ENCODE measurements around the gene TTN. TPM values are rescaled to one million over a fixed set of nuclear protein-coding genes. Genes with fewer than 3 reads are reported as not detected.

TTN gene
- total and polyA plus RNA-seq, 8 donors: 1.4 to 27.5 (median 2.2) TPM

DNA sequence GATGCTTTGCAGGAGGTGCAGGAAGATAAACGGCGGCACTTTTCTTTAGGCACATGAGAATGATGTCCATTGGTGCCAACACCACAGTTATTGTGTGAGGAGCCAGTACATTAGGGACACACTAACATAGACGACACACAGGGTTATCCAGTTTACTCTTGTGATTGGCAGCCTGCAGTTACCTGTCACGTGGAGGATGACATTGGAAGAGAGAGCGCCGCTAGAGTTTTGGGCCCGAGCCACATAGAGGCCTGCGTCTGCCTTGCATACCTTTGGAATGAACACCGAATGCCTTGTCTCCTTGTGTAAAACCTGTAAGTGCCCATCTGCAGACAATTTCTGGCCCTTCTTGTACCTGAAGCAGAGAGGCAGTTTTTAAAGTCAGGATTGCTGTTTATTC, 26.9 kb upstream of the TTN start:
- H3K9me3 ChIP-seq: no peaks in the 10 kb centered on the region
- ATAC-seq: no peak
- H3K27ac ChIP-seq: no peak overlapping the region

DNA sequence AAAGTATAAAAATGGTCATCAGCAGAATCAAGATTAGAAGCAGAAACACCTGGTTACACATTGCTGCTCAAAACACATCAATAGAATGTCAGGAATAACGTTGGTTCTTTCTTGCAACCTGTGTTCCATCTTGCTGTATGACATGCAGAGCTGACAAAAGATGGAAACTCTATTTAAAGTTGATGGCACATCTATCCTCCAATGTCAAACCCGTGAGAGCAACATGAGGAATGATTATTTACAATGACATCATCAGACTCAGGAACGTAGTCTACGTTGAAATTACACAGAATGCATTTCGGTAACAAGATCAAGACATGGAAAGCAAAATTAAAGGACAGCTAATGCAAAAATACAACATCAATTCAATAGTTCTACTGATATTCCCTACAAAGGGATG, 26.2 kb upstream of the TTN start:
- no peak for DNase-seq
- no peak overlapping the region for H3K4me3 ChIP-seq
- no peaks in the 10 kb centered on the region for H3K9me3 ChIP-seq
- no peak for ATAC-seq
- H3K4me1 ChIP-seq: no peaks in the 10 kb centered on the region
- TF ChIP-seq, protein P1, sequence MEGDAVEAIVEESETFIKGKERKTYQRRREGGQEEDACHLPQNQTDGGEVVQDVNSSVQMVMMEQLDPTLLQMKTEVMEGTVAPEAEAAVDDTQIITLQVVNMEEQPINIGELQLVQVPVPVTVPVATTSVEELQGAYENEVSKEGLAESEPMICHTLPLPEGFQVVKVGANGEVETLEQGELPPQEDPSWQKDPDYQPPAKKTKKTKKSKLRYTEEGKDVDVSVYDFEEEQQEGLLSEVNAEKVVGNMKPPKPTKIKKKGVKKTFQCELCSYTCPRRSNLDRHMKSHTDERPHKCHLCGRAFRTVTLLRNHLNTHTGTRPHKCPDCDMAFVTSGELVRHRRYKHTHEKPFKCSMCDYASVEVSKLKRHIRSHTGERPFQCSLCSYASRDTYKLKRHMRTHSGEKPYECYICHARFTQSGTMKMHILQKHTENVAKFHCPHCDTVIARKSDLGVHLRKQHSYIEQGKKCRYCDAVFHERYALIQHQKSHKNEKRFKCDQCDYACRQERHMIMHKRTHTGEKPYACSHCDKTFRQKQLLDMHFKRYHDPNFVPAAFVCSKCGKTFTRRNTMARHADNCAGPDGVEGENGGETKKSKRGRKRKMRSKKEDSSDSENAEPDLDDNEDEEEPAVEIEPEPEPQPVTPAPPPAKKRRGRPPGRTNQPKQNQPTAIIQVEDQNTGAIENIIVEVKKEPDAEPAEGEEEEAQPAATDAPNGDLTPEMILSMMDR (IDR thresholded peaks at IDR 0.05): no peak
- H3K27me3 ChIP-seq: no peaks in the 10 kb centered on the region
- intact Hi-C loops (cut with DNase I): no loop called here
- no peak overlapping the region for H3K27ac ChIP-seq
- H3K36me3 ChIP-seq: no peaks in the 10 kb centered on the region

More for the DNA sequence above, 26.9 kb upstream of the TTN start:
- intact Hi-C loops (cut with DNase I): no loop called here
- no peak for DNase-seq
- Histone ChIP-seq H3K4me1 (no peaks in the 10 kb centered on the region), H3K27me3 (no peaks in the 10 kb centered on the region), H3K4me3 (no peak overlapping the region), H3K36me3 (no peaks in the 10 kb centered on the region)
- TF ChIP-seq, protein P1 (IDR thresholded peaks at IDR 0.05): no peak

DNA sequence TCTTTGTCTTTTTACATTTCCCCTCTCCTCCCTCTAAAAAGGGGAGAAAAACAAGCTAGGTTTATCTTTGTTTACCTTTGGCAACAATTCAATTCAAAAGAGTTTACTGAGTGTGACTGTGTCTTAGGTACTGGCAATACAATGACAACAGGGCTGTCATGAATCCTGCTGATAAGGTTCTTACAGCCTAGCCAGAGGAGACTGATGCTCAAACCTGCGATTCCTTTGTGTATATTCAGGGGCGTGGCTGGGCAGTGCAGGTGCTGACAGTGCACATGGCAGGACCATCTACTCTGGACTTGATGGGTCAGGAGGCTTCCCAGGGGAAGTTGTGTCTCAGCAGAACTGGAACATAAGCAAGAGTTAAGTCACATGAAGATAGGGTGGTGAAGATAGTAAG, 23.2 kb upstream of the TTN start:
- Histone ChIP-seq H3K36me3 (no peaks in the 10 kb centered on the region), H3K4me3 (no peak overlapping the region), H3K4me1 (no peaks in the 10 kb centered on the region), H3K9me3 (no peaks in the 10 kb centered on the region), H3K27ac (no peak overlapping the region), H3K27me3 (no peaks in the 10 kb centered on the region)
- ATAC-seq (no peak), DNase-seq (no peak)
- intact Hi-C loops (cut with DNase I): no loop called here
- TF ChIP-seq, protein P1 (IDR thresholded peaks at IDR 0.05): no peak

DNA sequence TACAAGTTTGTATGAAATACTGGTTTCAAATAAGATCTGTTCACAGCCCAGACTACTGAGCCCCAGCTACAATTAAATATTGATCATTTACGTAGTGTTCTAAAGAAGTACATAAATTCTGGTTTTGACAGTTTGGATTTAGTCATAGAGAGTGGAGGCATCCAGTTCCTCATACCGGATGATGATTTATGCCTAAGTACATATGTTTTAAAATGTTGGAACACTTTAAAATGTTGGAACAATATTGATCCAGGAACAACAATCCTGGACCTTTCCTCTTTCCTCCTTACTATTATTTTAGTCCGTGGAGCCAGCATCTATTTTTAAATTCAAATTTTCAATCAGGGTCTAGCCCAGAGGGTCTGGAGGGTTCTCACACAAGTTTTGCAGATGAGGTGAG, 22.8 kb upstream of the TTN start:
- DNase-seq: no peak
- no peak overlapping the region for H3K27ac ChIP-seq
- H3K4me3 ChIP-seq: no peak overlapping the region
- ATAC-seq: no peak
- intact Hi-C loops (cut with DNase I): no loop called here
- no peaks in the 10 kb centered on the region for H3K9me3 ChIP-seq
- no peaks in the 10 kb centered on the region for H3K4me1 ChIP-seq
- H3K27me3 ChIP-seq: no peaks in the 10 kb centered on the region
- H3K36me3 ChIP-seq: no peaks in the 10 kb centered on the region
- TF ChIP-seq, protein P1 (IDR thresholded peaks at IDR 0.05): no peak

DNA sequence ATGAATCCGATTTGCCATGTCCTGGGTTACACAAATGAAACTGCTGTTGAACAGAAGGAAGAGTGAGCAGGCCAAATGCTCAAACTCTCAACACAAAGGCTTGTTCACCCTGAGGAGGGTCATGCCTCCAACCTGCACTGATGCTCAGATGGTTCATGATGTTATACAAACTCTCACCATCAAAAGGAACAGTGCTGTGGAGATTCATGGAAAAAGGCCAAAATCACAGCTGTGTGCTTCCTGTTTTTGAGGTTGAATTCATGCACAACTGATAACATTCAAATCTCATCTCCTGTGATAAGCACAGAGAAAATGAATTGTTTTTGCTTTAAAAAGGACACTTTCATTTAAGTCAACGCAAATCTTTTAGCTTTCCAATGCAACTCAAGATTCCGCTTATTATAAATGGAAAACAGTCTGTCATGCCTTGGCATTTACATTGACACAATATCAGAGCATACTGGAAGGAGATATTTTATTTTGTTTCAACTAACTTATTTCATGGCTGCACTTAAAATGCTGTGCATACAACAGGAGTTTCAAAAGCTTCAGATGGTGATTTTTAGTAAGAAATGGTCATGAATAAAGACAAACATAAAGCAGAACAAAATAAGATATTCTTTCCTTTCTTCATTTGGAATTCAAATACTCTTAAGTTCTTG, 22.2 kb upstream of the TTN start:
- H3K9me3 ChIP-seq: no peaks in the 10 kb centered on the region
- no peak overlapping the region for H3K27ac ChIP-seq
- no peaks in the 10 kb centered on the region for H3K27me3 ChIP-seq
- intact Hi-C loops (cut with DNase I): no loop called here
- DNase-seq (peak in 1 of 4 donors; percentile 21), ATAC-seq (no peak)
- H3K36me3 ChIP-seq: no peaks in the 10 kb centered on the region
- H3K4me3 ChIP-seq: no peak overlapping the region
- no peaks in the 10 kb centered on the region for H3K4me1 ChIP-seq
- TF ChIP-seq, protein P1 (IDR thresholded peaks at IDR 0.05): no peak

All from left lung (tissue), 10 donors.